Activated CD8-positive, alpha-beta memory T cell treated with anti-CD3 and anti-CD28 coated beads, Interleukin-2, amount 50 U/mL, for 24 hours (primary cell): ENCODE measurements around the gene MAST4.

Source experiments
- DNase-seq: peaks from one replicate; pipeline ENCODE4 v3.0.0-alpha.2; 2020; ENCODE audit errors: extremely low read depth

The MAST4 gene

GRCh38 chr5:66595756-66596635, at the start of gene MAST4:
Gene MAST4, plus strand, starts transcription at chr5:66596393. Its CDS starts 263 bp downstream, at chr5:66596656.
- DNase-seq = peak; percentile 17

GRCh38 chr5:66546541-66546940, 49.7 kb upstream of the MAST4 start:
- no peak for DNase-seq

GRCh38 chr5:66551338-66551737, 44.9 kb upstream of the MAST4 start:
- DNase-seq = no peak

- DNase-seq = no peak
Measured at GRCh38 chr5:66551945-66552344, 44.2 kb upstream of the MAST4 start.

- no peak for DNase-seq
Measured at GRCh38 chr5:66553368-66553912, 42.8 kb upstream of the MAST4 start.

- DNase-seq = no peak
Measured at GRCh38 chr5:66553916-66554575, 42.1 kb upstream of the MAST4 start.

- no peak for DNase-seq
Measured at GRCh38 chr5:66554884-66555283, 41.3 kb upstream of the MAST4 start.

- DNase-seq = no peak
Measured at GRCh38 chr5:66558560-66558959, 37.6 kb upstream of the MAST4 start.

- DNase-seq = no peak
Measured at GRCh38 chr5:66560371-66560770, 35.8 kb upstream of the MAST4 start.

- DNase-seq = no peak
Measured at GRCh38 chr5:66561256-66561990, 34.8 kb upstream of the MAST4 start.

- DNase-seq = no peak
Measured at GRCh38 chr5:66565878-66566277, 30.3 kb upstream of the MAST4 start.

GRCh38 chr5:66567474-66567873, 28.7 kb upstream of the MAST4 start:
- no peak for DNase-seq

GRCh38 chr5:66570201-66570600, 26.0 kb upstream of the MAST4 start:
- DNase-seq = no peak

- DNase-seq = no peak
Measured at GRCh38 chr5:66573733-66574132, 22.5 kb upstream of the MAST4 start.

- no peak for DNase-seq
Measured at GRCh38 chr5:66582499-66583165, 13.6 kb upstream of the MAST4 start.

GRCh38 chr5:66585291-66585690, 10.9 kb upstream of the MAST4 start:
- no peak for DNase-seq

GRCh38 chr5:66587771-66588170, 8.4 kb upstream of the MAST4 start:
- DNase-seq = no peak

- DNase-seq = no peak
Measured at GRCh38 chr5:66596636-66597182, 516 bp downstream of the MAST4 start.

GRCh38 chr5:66597183-66597757, 1.1 kb downstream of the MAST4 start:
- no peak for DNase-seq

- no peak for DNase-seq
Measured at GRCh38 chr5:66602621-66603020, 6.4 kb downstream of the MAST4 start.

- no peak for DNase-seq
Measured at GRCh38 chr5:66603164-66603563, 7.0 kb downstream of the MAST4 start.
